Neural cell (in vitro differentiated cells): Measurements from ENCODE around the gene POC5. TPM values are rescaled to one million over a fixed set of nuclear protein-coding genes. Genes with fewer than 3 reads are reported as not detected.

Experiments
- H2AFZ ChIP-seq: fragments of 200-600, 300-800 bp; sonication (generic), shearing (Covaris generic); 2 replicates; pipeline ENCODE4 v1.6.0; 2014; ENCODE audit warnings: low read depth, mild to moderate bottlenecking, antibody characterized with exemption, low read length, moderate library complexity
- H3F3A ChIP-seq: fragments of 200-600 bp; shearing (Covaris generic); 2 replicates; pipeline ENCODE4 v1.6.1; 2016; ENCODE audit warnings: mild to moderate bottlenecking, moderate library complexity, mixed read lengths, antibody characterized with exemption, low read length; ENCODE audit not compliant: insufficient read depth, poor library complexity, severe bottlenecking
- H3K27ac ChIP-seq: fragments of 200-600, 300-800 bp; sonication (generic), shearing (Covaris generic); 2 replicates; pipeline ENCODE4 v1.5.1; 2014; ENCODE audit warnings: mild to moderate bottlenecking, low read length, moderate library complexity
- H3K27me3 ChIP-seq: fragments of 300-800, 200-600 bp; sonication (generic), shearing (Covaris generic); 2 replicates; pipeline ENCODE4 v1.6.0; 2014; ENCODE audit warnings: mild to moderate bottlenecking, low read depth, low read length, moderate library complexity; ENCODE audit not compliant: insufficient read depth
- H3K36me3 ChIP-seq: fragments of 300-800, 200-600 bp; sonication (generic), shearing (Covaris generic); 2 replicates; pipeline ENCODE4 v1.5.1; 2014; ENCODE audit warnings: mild to moderate bottlenecking, antibody characterized with exemption, low read length, moderate library complexity; ENCODE audit not compliant: insufficient read depth
- H3K4me2 ChIP-seq: fragments of 300-800, 200-600 bp; sonication (generic), shearing (Covaris generic); 2 replicates; pipeline ENCODE4 v1.6.0; 2014; ENCODE audit warnings: mild to moderate bottlenecking, low read length
- H3K4me3 ChIP-seq: fragments of 300-800, 200-600 bp; sonication (generic), shearing (Covaris generic); 2 replicates; pipeline ENCODE4 v1.5.1; 2014; ENCODE audit warnings: mild to moderate bottlenecking, low read length, moderate library complexity
- H3K79me2 ChIP-seq: fragments of 200-600 bp; shearing (Covaris generic); replicated peaks from 2 replicates; pipeline ENCODE4 v1.6.0; 2014; ENCODE audit warnings: mild to moderate bottlenecking, low read length, moderate library complexity; ENCODE audit not compliant: insufficient read depth
- H3K9ac ChIP-seq: fragments of 300-800, 200-600 bp; sonication (generic), shearing (Covaris generic); 2 replicates; pipeline ENCODE4 v1.6.1; 2016; ENCODE audit warnings: mild to moderate bottlenecking, low read length, mixed read lengths
- H3K9me2 ChIP-seq: fragments of 200-600 bp; shearing (Covaris generic); 2 replicates; pipeline ENCODE4 v1.6.1; 2016; ENCODE audit warnings: mild to moderate bottlenecking, low read length, mixed read lengths; ENCODE audit not compliant: insufficient read depth
- H3K9me3 ChIP-seq: fragments of 200-600, 300-800 bp; sonication (generic), shearing (Covaris generic); 2 replicates; pipeline ENCODE4 v1.6.1; 2016; ENCODE audit warnings: mild to moderate bottlenecking, mixed run types, low read length, moderate library complexity, mixed read lengths
- H4K20me1 ChIP-seq: fragments of 200-600 bp; shearing (Covaris generic); 2 replicates; pipeline ENCODE4 v1.6.1; 2016; ENCODE audit warnings: mild to moderate bottlenecking, mixed run types; ENCODE audit not compliant: insufficient read depth
- EP300 ChIP-seq: fragments of 450-650 bp; conservative IDR thresholded peaks from 2 replicates; pipeline ENCODE4 v1.6.1; 2014; ENCODE audit warnings: antibody characterized with exemption, mild to moderate bottlenecking, moderate library complexity; ENCODE audit not compliant: poor library complexity, severe bottlenecking
- EZH2 ChIP-seq: fragments of 200-600, 300-800 bp; shearing (Covaris generic), sonication (generic); IDR thresholded peaks from 2 replicates; pipeline ENCODE4 v1.6.1; 2014; ENCODE audit warnings: antibody characterized with exemption, low read length, borderline replicate concordance, mild to moderate bottlenecking; ENCODE audit not compliant: insufficient read depth, poor library complexity, severe bottlenecking
- MXI1 ChIP-seq: fragments of 450-650 bp; conservative IDR thresholded peaks from 2 replicates; pipeline ENCODE4 v1.6.1; 2014; ENCODE audit warnings: antibody characterized with exemption, mild to moderate bottlenecking; ENCODE audit not compliant: poor library complexity, severe bottlenecking
- POLR2AphosphoS5 ChIP-seq: IDR thresholded peaks from 2 replicates; pipeline ENCODE4 v1.6.1; 2012
- RAD21 ChIP-seq: fragments of 450-650 bp; conservative IDR thresholded peaks from 2 replicates; pipeline ENCODE4 v1.6.1; 2014; ENCODE audit warnings: antibody characterized with exemption, mild to moderate bottlenecking, moderate library complexity
- SMC3 ChIP-seq: fragments of 450-650 bp; conservative IDR thresholded peaks from 2 replicates; pipeline ENCODE4 v1.6.1; 2014; ENCODE audit warnings: antibody characterized with exemption, mild to moderate bottlenecking, moderate library complexity; ENCODE audit not compliant: poor library complexity
- TAF1 ChIP-seq: IDR thresholded peaks from 2 replicates; pipeline ENCODE4 v1.6.1; 2012; ENCODE audit warnings: low read depth
- polyA plus RNA-seq: library from polyadenylated mRNA; depleted of rRNA; stranded (reverse); fragments of >200 nt; gene quantifications from 2 replicates; pipeline ENCODE4 v1.2.3, GENCODE V29; 2014
- TF ChIP-seq, protein P1 (sequence below): IDR thresholded peaks from 2 replicates; pipeline ENCODE4 v1.6.1; 2012; ENCODE audit warnings: borderline replicate concordance
- TF ChIP-seq, protein P2 (sequence below): fragments of 450-650 bp; IDR thresholded peaks from 2 replicates; pipeline ENCODE4 v1.5.1; 2014; ENCODE audit warnings: antibody characterized with exemption, mild to moderate bottlenecking, moderate library complexity; ENCODE audit not compliant: poor library complexity, severe bottlenecking

POC5 gene
- polyA plus RNA-seq, 1 donor from 2014 or later, result 36.1 TPM

DNA sequence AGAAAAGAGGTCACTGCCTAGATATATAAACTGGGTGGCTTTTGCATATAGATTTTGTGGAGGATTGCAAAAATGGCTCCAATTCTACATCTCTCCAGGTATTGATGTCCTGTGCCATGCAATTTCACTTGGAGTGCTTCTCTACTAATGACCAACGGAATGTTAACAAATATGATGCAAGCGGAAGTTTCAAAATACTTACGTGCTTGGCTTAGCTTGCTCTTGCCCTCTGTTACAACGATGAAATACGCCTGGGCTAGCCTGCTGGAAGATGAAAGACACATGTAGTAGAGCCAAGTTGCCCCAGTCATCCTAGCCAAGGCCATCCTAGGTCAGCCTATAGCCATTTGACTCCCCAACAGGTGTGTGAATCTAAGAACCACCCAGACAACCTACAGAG, 3.6 kb upstream of the POC5 start:
- H3F3A ChIP-seq, result no peaks in the 10 kb centered on the region
- H3K9me2 ChIP-seq, result no peaks in the 10 kb centered on the region
- no peaks in the 10 kb centered on the region for H3K27me3 ChIP-seq
- no peaks in the 10 kb centered on the region for H3K9me3 ChIP-seq
- no peaks in the 10 kb centered on the region for H3K36me3 ChIP-seq
- H3K9ac ChIP-seq, result no peak overlapping the region
- TF ChIP-seq TAF1 (no peak), RAD21 (no peak), POLR2AphosphoS5 (no peak), MXI1 (no peak), EZH2 (no peak), SMC3 (no peak), EP300 (no peak)
- TF ChIP-seq, protein P1, sequence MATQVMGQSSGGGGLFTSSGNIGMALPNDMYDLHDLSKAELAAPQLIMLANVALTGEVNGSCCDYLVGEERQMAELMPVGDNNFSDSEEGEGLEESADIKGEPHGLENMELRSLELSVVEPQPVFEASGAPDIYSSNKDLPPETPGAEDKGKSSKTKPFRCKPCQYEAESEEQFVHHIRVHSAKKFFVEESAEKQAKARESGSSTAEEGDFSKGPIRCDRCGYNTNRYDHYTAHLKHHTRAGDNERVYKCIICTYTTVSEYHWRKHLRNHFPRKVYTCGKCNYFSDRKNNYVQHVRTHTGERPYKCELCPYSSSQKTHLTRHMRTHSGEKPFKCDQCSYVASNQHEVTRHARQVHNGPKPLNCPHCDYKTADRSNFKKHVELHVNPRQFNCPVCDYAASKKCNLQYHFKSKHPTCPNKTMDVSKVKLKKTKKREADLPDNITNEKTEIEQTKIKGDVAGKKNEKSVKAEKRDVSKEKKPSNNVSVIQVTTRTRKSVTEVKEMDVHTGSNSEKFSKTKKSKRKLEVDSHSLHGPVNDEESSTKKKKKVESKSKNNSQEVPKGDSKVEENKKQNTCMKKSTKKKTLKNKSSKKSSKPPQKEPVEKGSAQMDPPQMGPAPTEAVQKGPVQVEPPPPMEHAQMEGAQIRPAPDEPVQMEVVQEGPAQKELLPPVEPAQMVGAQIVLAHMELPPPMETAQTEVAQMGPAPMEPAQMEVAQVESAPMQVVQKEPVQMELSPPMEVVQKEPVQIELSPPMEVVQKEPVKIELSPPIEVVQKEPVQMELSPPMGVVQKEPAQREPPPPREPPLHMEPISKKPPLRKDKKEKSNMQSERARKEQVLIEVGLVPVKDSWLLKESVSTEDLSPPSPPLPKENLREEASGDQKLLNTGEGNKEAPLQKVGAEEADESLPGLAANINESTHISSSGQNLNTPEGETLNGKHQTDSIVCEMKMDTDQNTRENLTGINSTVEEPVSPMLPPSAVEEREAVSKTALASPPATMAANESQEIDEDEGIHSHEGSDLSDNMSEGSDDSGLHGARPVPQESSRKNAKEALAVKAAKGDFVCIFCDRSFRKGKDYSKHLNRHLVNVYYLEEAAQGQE, result no peak
- TF ChIP-seq, protein P2, sequence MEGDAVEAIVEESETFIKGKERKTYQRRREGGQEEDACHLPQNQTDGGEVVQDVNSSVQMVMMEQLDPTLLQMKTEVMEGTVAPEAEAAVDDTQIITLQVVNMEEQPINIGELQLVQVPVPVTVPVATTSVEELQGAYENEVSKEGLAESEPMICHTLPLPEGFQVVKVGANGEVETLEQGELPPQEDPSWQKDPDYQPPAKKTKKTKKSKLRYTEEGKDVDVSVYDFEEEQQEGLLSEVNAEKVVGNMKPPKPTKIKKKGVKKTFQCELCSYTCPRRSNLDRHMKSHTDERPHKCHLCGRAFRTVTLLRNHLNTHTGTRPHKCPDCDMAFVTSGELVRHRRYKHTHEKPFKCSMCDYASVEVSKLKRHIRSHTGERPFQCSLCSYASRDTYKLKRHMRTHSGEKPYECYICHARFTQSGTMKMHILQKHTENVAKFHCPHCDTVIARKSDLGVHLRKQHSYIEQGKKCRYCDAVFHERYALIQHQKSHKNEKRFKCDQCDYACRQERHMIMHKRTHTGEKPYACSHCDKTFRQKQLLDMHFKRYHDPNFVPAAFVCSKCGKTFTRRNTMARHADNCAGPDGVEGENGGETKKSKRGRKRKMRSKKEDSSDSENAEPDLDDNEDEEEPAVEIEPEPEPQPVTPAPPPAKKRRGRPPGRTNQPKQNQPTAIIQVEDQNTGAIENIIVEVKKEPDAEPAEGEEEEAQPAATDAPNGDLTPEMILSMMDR, result no peak
- H4K20me1 ChIP-seq, result no peaks in the 10 kb centered on the region
- H3K4me2 ChIP-seq, result no peak overlapping the region
- no peak overlapping the region for H3K4me3 ChIP-seq
- no peak overlapping the region for H3K27ac ChIP-seq
- H2AFZ ChIP-seq, result no peak overlapping the region
- peaks cover 2% of the 10 kb centered on the region for H3K79me2 ChIP-seq

DNA sequence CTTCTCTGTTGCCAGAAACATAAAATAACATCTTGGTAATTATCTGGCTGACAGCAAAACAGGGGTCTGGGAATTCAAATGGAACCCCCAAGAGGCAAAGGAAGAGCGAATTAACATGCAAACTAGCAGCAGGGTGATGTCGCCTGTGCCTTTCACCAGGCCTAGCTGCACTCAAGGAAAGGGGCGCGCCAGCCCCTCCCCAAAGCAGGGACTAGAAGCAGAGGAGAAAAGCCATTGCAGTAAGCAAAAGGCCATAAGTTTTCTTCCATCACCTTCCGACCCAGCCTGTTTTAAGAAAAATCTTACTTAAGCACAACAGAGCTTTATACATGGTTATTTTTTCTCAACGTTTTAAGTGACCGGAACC, 539 bp downstream of the POC5 start:
- Histone ChIP-seq H3K9ac (peak overlapping the region; percentile 63), H3K9me3 (no peaks in the 10 kb centered on the region), H3K9me2 (no peaks in the 10 kb centered on the region), H3K36me3 (no peaks in the 10 kb centered on the region), H3K4me3 (peak overlapping the region; percentile 82), H4K20me1 (no peaks in the 10 kb centered on the region), H3K27me3 (no peaks in the 10 kb centered on the region), H3K4me2 (peak overlapping the region; percentile 76), H2AFZ (peak overlapping the region; percentile 54), H3F3A (no peaks in the 10 kb centered on the region), H3K27ac (peak overlapping the region; percentile 65), H3K79me2 (peaks cover 8% of the 10 kb centered on the region)
- TF ChIP-seq MXI1 (no peak), EP300 (no peak), RAD21 (no peak), POLR2AphosphoS5 (no peak), EZH2 (no peak), SMC3 (no peak), TAF1 (no peak)
- TF ChIP-seq, protein P1, result no peak
- TF ChIP-seq, protein P2, result no peak
